HL-60 (cell line): ENCODE measurements around the gene BCL11A.

Experiments used
- DNase-seq, 2 experiments: peaks; one replicate each; pipeline ENCODE4 v3.0.0-alpha.2; 2010 to 2020; ENCODE audit warnings: low read depth in 1 of 2, low spot score in 1 of 2
- H3K27ac ChIP-seq: fragments of 250-450 bp; sonication (Bioruptor Pico); replicated peaks from 2 replicates; pipeline ENCODE4 v1.5.1; 2020; ENCODE audit warnings: mild to moderate bottlenecking, moderate library complexity
- H3K27me3 ChIP-seq: fragments of 250-450 bp; sonication (Bioruptor Pico); 2 replicates; pipeline ENCODE4 v1.5.1; 2021; ENCODE audit warnings: mild to moderate bottlenecking, moderate library complexity; ENCODE audit not compliant: insufficient read depth, poor library complexity, severe bottlenecking
- H3K4me3 ChIP-seq: replicated peaks from 2 replicates; pipeline ENCODE4 v1.5.1; 2011; ENCODE audit warnings: mild to moderate bottlenecking, control low read depth, low read length; ENCODE audit not compliant: insufficient read depth
- CTCF ChIP-seq: IDR thresholded peaks from one replicate; pipeline ENCODE4 v1.5.1; 2011; ENCODE audit warnings: low read length, control low read depth, inconsistent platforms; ENCODE audit not compliant: insufficient read depth
- GABPA ChIP-seq: IDR thresholded peaks from 2 replicates; pipeline ENCODE4 v1.6.1; 2012; ENCODE audit warnings: low read depth
- POLR2AphosphoS5 ChIP-seq: IDR thresholded peaks from 2 replicates; pipeline ENCODE4 v1.6.1; 2012; ENCODE audit warnings: low read depth
- SPI1 ChIP-seq: IDR thresholded peaks from 2 replicates; pipeline ENCODE4 v1.6.1; 2012; ENCODE audit warnings: low read depth, mild to moderate bottlenecking, borderline replicate concordance
- TF ChIP-seq, protein P1 (sequence below): IDR thresholded peaks from 2 replicates; pipeline ENCODE4 v1.6.1; 2012; ENCODE audit warnings: low read depth; ENCODE audit not compliant: insufficient replicate concordance

Gene BCL11A

DNA sequence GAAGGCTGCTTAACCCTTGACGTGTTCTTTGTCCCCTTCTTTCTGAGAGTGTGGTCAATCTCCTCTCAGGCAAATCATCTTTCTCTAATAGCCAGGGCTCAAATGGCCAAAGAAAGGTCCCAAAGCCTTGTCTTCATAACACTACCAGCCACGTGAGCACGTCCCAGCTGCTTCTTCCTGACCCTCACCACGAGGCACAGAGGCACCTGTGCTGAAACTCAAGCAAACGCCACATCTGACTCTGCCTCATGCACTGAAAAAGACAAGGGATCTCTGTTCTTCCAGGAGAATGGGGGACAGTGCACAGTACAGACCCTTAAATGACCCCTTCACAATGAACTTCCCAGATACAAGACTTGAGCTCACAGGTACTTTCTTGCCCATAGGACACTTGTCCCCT is 31.8 kb downstream of the BCL11A start:
- Histone ChIP-seq H3K27me3 (no peaks in the 10 kb centered on the region), H3K27ac (no peak overlapping the region), H3K4me3 (no peak overlapping the region)
- no peak for DNase-seq
- TF ChIP-seq POLR2AphosphoS5: no peak
- TF ChIP-seq SPI1: no peak
- no peak for TF ChIP-seq CTCF
- TF ChIP-seq, protein P1, sequence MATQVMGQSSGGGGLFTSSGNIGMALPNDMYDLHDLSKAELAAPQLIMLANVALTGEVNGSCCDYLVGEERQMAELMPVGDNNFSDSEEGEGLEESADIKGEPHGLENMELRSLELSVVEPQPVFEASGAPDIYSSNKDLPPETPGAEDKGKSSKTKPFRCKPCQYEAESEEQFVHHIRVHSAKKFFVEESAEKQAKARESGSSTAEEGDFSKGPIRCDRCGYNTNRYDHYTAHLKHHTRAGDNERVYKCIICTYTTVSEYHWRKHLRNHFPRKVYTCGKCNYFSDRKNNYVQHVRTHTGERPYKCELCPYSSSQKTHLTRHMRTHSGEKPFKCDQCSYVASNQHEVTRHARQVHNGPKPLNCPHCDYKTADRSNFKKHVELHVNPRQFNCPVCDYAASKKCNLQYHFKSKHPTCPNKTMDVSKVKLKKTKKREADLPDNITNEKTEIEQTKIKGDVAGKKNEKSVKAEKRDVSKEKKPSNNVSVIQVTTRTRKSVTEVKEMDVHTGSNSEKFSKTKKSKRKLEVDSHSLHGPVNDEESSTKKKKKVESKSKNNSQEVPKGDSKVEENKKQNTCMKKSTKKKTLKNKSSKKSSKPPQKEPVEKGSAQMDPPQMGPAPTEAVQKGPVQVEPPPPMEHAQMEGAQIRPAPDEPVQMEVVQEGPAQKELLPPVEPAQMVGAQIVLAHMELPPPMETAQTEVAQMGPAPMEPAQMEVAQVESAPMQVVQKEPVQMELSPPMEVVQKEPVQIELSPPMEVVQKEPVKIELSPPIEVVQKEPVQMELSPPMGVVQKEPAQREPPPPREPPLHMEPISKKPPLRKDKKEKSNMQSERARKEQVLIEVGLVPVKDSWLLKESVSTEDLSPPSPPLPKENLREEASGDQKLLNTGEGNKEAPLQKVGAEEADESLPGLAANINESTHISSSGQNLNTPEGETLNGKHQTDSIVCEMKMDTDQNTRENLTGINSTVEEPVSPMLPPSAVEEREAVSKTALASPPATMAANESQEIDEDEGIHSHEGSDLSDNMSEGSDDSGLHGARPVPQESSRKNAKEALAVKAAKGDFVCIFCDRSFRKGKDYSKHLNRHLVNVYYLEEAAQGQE: no peak
- no peak for TF ChIP-seq GABPA

DNA sequence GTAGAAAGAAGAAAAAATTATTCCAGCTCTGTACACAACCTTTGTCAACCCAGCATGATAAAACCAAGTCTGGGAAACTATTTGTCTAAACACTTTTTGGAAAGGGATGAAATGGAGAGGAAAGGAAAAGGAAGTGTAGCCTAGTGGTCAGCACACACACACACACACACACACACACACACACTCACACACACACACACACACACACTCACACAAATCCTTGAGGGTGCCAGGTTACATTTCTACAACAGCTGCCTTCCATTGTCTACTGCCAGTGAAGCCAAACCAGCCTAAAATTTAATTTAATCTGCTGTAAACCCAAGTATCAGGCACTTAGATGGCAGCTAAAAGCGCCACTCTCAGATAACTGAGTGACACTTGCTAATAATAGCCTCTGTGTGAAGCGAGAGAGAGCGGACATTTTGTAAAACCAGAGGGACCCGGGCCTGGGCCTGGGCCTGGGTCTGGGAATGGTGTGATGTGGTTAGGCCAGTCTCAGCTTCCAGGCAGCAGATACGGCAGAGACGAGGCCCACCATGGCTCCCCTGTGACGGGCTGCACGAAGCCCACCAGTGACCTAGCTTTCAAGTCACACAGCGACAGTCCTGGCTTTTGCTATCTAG is 32.4 kb downstream of the BCL11A start:
- TF ChIP-seq SPI1 (no peak), CTCF (no peak), GABPA (no peak), POLR2AphosphoS5 (no peak)
- TF ChIP-seq, protein P1: no peak
- DNase-seq: no peak
- Histone ChIP-seq H3K4me3 (no peak overlapping the region), H3K27me3 (no peaks in the 10 kb centered on the region), H3K27ac (no peak overlapping the region)

GRCh38 chr2:60520151-60520876 is 33.1 kb downstream of the BCL11A start:
- TF ChIP-seq POLR2AphosphoS5 (no peak), GABPA (no peak), SPI1 (no peak), CTCF (no peak)
- TF ChIP-seq, protein P1: no peak
- Histone ChIP-seq H3K27me3 (no peaks in the 10 kb centered on the region), H3K27ac (no peak overlapping the region), H3K4me3 (no peak overlapping the region)
- no peak for DNase-seq
